ENCODE data around the gene ABTB2.

The ABTB2 gene

DNA sequence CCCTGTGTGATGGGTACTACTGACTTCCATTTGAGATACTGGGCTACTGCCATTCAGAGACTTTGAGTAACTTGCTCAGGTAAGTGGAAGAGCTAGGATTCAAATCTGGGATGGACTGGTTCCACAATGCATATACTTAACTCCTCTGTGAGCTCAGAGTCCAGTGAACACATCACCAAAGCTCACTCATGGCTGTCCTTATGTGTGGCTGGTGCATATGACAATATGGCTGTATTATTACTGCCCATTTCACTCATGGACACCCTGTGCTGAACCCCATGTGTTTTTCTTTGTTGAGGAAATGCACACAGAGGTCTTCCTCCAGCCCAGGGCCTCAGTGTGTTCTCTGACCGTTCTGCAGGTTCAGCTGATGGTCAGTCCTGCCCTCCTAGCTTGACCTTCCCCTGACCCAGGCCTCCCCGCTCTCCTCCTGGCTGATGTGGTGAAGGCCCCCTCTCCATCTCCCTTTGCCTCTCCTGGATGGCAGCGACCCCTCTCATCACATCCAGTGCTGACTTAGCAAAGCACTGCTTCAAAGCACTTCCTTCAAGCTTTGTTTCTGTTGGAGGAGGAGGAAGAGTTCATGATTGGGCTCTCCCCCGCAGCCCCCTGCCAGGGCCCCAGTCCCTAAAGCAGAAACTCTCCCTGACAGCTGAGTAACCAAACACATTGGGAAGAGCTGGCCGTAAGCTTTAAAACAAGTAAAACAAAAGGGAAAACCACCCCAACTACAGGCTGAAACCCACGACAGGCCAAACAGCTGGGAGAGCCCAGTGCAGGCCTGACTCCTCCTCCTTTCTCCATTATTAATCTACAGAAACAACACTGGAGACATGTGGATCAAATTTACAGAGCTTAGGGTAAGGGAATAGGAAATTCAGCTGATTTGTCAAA is 151.2 kb downstream of the ABTB2 start:
- FAIRE-seq = no peak

DNA sequence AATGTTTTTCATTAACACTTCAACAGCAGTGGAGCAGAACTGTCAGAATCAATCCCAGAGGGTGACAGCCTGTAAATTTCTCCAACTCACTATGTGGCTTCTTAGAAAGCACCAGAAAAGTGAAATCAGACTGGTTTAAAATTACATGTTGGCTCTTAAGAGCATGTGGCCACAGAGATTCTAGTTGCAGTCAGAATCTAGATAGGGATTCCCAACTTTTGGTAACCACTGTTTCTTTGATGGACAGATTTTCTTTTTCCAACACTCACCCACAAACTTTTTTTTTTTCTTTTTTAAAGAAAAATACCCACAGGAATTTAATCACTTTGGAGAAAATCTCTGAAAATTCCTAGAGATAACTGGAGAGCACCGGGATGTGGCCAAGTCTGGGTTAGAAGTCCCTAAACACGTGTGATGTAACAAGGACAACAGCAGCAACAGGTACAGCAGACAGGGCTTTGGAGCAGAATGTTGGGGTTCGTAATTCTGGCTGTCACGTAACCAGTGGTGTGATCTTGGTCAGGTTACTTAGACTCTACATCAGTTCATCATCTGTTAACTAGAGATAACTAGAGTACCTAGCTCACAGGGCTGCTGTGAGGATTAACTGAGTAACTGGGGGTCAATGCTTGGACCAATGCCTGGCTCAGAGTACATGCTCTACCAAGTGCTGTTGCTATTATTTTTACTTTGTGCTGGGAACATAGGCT is 152.3 kb downstream of the ABTB2 start:
- no peak for FAIRE-seq

DNA sequence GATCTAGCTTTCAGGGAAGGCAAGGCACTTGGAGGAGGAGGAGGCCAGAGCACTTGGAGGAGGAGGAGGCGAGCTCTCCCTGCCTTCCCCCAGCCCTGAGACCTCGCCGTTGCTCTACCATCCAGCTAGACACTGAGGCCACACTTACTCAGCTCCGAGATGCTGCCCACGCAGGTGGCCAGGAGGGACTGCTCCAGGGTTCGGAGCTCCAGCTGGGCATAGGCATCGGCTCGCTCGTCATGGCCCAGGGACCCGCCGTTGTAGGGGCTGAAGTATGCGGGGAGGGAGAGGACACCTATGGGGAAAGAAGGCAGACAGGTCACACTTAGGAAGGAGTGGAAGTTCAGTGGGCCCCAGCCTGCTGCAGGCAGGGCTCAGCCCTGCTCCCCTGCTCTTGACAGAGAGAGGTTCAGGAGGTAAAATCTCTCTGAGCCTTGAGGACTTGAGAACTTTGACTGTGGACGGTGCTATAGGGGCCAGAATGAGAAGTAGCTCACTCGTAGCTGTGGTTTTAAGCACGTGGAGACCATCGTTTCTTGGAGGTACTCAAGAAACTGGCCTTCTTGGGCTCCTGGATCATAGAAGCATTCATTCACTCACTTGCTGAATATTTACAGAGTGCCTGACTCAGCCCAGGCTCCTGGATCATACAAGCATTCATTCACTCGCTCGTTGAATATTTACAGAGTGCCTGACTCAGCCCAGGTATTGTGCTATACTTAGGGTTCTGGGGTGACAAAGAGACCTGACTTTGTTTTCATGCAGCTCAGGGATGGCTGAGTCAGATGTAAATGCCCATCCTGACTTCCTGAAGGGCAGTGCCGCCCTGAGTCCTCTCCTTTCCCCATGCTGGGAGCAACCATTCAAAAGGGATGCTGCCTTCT is 153.2 kb downstream of the ABTB2 start:
- no peak for FAIRE-seq

DNA sequence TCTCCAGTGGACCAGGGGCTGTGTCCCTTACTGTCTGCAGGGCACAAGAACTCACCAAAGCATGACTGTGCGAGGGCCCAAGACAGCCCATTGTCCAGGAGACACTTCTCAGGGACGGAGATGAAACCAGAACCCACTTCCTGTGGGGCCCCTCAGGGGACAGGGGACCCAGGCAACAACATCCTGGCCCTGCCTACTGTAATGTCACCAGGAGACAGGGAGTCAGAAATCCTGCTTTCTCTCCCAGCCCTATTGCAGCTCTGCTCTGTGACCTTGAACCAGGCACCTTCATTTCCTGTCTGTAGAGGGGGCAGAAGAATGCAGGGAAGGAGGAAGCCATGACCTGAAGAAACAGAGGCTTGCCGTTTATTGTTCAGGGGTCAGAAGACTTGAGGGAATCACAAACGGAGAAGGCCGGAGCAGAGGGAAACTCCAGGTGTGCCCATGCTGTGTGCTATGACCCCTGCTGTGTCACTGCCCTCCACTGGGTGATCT is 154.4 kb downstream of the ABTB2 start:
- FAIRE-seq = no peak

DNA sequence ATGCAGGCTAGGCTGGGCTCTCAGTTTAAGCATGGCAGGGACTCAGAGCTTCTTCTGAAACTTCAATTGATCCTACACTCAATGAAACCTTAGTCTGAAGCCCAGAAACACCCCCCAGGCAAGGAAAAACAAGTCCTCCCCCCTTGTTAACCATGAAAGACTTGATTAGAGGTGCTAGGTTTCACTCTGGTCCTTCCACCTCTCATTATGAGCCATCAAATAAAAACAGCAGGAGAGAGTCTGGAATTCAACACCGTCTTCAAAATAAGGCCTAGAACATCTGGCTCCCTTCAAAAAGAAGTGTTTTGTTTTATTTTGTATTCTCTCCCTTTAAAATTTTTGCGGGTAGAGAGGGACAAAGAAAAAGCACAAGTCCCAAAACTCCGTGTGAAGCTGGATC is 156.7 kb downstream of the ABTB2 start:
- FAIRE-seq = no peak

DNA sequence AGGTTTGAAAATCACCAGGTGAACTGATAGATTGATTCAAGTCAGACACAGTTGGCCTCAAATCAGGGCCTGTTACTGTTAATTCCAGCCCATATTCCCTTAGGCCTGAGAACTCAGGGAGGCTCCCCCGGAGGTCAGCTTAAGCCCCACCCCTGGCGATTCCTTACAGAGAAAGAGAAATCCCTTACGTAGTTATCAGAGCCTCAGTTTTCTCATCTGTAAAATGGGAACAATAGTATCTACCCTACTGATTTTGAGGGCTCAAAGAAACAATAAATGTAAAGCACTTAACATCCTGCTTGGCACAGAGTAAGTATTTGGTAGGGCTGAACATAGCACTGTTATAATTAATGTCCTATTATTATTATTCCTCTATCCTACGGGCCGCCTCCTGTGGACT is 158.3 kb downstream of the ABTB2 start:
- no peak for FAIRE-seq

DNA sequence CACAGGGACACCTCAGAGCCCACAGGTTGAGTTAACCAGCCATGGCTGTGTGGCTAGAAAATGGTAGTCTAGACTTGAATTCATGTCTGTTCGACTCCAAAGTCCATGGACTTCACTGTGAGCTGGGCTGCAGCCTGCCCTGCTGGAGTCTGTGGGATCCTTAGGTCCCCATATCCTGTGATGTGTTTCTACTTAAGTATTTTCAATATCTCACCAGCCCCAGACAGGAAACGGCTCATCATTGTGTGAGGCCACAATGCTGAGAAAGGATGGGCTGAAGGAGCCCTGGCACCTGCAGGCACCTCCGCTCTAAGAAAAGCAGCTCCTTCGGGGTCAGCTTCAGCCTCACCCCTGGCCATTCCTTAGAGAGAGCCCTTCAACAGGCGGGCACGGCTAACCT is 159.3 kb downstream of the ABTB2 start:
- FAIRE-seq = no peak

DNA sequence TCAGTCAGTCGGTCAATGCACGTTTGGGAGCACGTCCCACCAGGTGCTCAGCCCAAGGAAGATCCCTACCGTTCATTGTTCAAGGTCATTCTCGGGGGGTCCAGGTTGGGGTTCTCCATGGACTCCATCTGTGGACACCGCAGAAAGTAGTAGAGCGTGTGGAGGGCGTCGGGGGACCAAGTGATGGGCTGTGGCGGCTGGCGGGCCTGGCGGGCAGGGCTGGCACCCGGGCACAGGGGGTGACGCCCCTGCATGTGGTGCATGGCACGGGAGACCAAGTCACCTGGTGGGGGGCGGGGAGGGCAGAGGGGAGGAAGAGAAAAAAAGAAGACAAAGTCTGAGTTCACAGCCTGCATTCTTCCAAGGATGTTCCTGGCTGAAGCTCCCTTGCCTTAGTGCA is 160.6 kb downstream of the ABTB2 start:
- no peak for FAIRE-seq

DNA sequence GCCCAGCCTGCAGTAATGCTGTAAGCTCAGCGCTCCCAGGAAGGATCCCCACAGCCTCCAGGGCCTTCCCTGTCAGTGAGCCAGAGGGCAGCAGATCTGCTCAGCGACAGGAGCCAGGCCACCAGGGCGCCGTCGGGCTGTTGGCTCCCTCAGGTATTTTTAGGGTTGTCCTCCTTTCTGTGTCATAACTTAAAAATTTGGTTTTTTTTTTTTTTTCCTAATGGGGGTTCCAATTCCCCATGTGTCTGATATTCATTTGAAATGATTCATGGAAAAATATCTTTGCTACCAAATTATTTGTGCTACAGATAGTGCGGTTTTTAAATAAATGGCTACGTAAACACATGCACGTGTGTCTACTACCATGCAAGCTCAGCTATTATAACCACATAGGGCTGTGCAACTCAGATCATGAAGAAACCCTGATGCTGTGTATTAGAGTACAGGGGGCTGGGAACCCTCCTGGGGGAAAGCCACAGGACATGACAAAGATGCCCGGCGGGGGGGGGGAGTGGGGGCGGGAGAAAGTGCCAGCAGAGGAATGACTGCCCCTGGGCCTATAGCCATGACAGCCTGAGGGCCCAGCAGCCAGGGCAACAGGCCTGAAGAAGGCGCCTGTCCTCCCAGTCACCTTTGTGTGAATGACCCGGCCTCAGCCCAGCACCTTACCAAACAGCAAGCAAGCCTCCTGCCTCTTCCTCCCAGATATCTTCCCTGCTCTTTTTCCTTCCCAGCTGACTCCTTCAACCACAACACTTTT is 163.1 kb downstream of the ABTB2 start:
- FAIRE-seq = no peak

DNA sequence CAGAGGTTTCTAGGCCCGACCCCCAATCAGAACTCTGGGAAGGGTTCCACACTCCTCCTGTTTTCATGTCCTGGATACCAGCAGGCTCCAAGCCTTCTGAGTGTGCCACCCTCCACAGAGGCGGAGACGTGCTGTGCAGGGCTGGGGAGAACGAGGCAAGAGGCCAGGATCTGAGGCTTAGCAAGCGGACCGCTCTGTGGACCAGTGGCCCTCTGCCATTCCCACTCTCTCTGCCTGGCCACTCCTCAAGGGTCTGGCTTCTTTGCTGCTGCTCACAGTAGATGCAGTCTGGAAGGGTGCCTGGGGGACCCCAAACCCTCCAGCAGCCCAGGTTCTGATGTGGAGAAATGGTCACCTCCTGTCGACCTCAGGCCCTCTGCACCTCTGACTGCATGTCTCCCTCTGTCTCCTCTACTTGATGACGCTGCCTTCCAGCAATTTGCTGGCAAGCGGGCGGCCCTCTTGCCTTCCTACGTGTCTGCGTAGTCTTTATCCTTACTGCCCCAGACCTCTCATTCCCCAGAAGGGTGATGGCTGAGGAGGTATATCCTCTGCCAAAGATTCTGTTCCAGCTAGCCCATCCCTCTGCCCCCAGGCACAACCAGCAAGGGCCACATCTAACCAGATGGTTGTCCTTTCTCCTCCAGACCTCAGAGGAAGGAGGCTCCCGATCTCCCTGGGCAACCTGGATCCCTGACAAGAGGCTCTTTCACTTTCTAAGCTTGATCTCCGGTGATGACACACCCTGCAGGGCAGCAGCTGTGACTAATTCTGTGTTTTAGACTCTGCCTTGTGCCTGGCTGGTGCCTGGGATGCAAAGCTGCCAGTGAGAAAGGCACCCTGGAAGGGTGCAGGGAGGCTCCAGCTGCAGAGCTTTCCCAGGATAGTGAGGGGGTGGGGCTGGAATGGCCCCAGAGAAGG is 165.1 kb downstream of the ABTB2 start:
- FAIRE-seq = no peak

DNA sequence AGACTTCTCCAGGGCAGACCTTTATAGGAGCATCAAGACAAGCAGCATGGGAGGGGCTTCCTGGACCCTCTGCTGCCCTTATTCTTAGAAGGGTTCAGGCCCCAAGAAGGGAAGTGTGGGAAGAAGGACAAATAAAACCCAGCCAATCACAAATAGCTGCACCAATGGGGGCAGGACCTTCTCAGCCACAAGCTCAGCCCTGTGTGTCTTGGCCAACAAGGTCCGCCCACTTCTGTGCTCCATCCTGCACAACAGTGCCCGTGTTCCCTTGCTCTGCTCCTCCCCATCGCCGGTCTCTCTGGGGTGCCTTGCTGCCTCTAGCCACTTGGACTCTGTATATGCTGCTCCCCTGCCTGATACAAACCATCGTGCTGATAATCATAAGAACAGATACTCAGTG is 166.2 kb downstream of the ABTB2 start:
- no peak for FAIRE-seq

DNA sequence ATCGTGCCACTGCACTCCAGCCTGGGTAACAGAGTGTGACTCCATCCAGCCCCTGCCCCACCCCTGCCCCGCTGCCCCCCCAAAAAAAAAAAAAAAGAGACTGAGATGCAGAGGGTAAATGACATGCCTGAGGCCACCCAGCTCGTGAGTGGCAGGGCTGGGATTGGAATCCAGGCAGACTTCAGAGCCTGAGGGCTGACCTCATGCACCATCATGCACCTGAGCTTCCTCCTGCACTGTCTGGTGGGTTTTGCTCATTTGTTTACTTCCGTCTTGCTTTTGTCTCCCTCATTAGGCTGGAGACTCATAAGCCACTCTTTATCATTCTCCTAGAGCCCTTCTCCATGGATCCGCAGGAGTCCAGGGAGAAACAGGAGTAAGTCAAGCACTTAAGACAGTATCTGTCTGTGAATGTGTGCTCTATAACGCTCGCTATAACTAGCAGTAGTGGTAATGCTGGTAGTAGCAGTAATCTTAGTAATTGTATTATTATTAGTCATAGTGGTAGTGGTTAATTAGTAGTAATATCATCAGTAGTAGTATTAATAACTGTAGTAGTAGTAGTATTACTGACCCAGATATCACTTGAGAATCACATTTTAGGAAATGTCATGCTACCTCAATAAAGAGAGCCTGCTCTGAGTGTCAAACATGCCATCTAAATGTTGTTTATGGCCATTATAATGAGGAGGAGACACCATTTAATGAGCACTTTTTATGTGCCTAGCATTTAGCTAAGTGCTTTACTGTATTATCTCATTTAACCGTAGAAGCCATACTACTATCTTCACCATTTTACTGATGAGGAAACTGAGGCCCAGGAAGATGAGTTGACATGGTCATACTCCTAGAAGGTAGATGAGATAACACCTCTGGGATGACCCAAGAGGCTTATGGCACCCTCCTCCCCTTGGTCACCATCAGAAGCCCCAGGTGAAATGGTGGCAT is 167.3 kb downstream of the ABTB2 start:
- FAIRE-seq = no peak

DNA sequence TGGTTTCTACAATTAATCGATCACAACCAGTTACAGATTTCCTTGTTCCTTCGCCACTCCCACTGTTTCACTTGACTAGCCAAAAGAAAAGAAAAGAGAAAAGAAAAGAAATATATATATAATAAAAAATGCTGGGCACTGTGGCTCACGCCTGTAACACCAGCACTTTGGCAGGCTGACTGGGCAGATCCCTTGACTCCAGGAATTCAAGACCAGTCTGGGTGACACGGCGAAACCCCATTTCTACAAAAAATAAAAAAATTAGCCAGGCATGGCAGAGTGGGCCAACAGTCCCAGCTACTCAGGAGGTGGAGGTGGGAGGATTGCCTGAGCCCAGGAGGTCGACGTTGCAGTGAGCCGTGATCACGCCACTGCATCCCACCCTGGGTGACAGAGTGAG is 168.6 kb downstream of the ABTB2 start:
- no peak for FAIRE-seq

DNA sequence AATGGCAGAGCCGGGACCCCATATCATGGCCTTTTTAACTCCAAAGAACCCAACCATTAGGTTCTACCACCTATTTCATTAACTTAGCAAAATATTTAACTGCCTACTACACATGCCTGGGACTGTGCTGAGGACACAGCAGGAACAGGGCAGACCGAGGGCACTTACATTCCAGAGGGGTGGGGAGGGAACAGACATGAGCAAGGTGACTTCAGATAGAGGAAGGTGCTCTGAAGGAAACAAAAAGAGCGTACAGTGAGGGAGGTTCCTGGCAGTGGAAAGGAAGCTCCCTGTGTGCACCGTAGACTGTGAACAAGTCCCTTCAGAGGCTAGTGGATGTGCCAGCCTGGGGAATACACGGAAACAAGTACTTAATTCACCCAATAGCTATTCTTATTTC is 169.6 kb downstream of the ABTB2 start:
- no peak for FAIRE-seq

DNA sequence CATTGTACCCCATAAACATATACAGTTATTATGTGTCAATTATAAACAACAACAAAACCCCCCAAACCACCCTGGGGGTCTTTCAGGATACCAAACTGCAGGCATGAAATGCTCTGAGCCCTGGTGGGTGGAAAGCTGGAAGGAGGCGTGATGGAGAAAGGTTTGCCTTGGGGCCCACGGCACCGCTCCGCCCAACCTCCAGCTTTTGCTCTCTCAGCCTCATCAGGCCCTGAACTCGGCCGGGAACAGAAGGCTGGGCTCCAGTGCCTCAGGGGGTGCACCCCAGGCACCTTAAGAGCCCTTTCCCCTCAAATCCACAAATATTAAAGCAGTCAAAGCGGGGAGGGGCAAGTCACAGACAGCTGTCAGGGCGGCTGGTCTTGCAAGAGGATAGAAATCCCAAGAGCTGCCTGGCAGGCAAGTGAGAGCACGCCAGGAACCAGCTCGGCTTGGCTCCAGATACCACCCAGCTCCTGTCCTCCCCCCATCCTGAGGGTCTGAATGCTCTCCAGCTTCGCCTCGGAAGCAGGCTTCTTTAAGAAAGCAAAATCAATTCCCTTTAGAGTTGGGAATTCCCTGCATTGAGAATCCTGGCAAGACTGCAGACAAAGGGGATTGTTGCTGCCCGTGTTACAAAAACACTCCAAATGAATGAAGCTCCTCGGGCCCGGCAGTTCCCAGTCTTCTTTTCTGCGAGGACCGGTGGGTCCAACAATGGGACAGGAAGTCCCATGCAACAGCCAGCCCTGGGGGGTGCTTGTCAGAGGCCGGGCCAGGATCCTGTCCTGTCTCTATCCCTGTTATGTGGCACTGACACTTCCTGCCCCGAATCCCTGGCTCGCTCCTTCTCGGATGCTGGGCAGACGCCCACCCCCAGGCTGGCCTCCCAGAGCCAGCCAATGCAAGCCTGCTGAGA is 171.6 kb downstream of the ABTB2 start:
- no peak for FAIRE-seq

DNA sequence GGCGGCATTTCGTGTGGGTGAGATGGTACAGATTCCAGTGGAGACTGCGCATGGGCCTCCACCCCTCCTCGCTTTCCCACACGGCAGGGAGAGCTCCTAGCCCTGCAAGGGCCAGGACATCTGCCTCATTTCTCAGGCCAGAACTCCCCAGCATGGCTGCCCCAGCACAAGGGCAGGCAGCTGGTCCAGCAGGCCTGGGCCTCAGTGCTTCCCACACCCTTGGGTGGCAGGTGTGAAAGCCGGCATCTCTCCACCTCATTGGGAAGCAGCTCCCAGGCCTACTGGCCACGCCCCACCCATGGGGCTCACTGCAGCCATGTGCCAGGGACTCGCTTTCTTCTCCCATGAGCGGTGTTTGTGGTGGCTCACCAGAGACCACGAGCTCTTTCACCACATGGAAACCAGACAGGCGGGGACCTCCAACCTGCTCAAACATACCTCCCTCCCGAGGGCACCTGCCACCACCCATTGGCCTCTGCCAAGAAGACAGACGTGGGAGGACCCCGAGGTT is 173.2 kb downstream of the ABTB2 start:
- FAIRE-seq = no peak

DNA sequence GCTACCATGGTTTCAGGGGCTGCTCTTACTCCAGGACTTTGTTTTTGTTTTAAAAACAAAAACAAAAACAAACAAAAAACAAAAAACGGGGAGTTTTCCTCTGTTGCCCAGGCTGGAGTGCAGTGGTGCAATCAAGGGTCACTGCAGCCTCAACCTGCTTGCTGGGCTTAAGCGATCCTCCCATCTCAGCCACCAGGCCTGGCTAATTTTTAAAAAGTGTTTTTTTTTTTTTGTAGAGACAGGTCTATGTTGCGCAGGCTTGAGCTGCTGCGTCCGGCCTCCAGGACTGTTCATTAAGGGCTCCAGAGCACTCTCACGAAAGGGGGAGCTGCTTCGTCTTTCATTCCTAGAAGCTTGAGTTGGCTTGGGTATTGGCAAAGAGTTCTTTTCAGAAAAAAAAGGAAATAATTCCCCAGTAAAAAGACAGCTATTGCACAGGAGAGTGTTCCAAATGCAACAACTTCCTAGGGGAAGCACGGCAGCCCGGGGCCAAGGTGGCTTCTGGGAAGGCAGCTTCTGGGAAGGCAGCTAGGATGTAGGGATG is 173.9 kb downstream of the ABTB2 start:
- no peak for FAIRE-seq

DNA sequence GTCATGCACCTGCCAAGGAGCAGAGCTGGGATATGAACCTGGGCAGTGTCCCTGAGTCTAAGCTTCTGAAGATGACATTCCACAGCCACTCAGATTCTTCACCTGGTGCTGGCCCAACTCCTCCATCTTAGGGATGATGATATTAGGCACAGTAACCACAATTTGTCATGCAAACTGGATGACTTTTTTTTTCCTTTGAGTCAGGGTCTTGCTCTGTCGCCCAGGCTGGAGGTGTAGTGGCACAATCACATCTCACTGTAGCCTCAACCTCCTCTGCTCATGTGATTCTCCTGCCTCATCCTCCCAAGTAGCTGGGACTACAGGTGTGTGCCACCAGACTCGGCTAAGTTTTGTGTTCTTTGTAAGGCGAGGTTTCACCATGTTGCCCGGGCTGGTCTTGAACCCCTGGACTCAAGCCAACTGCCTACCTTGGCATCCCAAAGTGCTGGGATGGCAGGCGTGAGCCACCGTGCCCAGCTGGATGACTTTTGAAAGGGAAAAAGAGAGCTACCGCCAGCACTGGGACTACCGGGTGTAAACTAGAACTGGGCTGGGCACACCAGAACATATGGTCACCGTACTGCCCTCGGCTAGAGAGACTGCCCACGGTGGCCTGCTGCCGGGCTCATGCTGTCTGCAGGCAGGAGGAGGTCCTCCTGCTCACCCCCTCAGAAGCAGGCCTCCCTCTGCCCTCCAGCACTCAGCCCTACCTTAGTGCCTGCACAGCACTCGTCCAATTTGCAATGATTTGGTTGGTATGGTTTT is 174.7 kb downstream of the ABTB2 start:
- FAIRE-seq = no peak
